ENCODE data around the gene ASB2.

DNA sequence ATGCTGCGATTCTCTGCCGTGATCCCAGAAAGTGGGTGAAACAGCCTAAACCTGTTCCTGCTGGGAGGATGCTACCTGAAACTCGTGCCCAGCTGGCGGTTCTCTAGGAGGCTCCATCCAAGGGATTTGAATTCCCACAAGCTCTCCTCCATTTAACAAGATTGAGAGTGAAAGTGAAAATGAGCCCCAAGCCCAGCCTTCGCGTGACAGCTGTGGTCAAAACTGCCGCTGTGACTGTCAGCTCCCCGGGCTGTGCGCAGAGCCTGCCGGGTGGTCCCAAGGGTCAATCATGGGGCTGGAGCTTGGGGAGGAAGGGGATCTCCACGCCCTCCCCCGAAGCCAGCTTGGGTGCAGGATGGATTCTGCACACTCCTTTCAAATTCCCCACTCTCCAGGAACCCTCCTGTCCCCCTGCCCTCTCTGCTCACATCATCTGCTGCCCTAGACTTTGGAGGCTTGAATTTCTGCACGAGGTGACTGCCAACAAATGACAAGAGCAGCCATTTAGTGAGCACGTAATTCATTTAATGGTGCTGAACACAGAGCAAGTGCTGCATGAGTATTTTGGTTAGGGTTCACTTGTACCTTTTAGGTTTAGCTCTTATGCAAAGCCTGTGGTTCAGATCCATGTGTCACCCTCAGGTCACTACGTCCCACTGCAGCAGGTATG, 5.3 kb downstream of the ASB2 start:
- TF ChIP-seq, protein P1, sequence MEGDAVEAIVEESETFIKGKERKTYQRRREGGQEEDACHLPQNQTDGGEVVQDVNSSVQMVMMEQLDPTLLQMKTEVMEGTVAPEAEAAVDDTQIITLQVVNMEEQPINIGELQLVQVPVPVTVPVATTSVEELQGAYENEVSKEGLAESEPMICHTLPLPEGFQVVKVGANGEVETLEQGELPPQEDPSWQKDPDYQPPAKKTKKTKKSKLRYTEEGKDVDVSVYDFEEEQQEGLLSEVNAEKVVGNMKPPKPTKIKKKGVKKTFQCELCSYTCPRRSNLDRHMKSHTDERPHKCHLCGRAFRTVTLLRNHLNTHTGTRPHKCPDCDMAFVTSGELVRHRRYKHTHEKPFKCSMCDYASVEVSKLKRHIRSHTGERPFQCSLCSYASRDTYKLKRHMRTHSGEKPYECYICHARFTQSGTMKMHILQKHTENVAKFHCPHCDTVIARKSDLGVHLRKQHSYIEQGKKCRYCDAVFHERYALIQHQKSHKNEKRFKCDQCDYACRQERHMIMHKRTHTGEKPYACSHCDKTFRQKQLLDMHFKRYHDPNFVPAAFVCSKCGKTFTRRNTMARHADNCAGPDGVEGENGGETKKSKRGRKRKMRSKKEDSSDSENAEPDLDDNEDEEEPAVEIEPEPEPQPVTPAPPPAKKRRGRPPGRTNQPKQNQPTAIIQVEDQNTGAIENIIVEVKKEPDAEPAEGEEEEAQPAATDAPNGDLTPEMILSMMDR (optimal IDR thresholded peaks at IDR 0.05 in 1 of 3, IDR thresholded peaks at IDR 0.05 in 1 of 3, conservative IDR thresholded peaks at IDR 0.05 in 1 of 3; ENCODE audit: extremely low read depth in 1 of 3, insufficient read depth in 2 of 3, low read length in 3 of 3), result no peak
- TF ChIP-seq EZH2 (IDR thresholded peaks at IDR 0.05; ENCODE audit: low read length), result no peak

Measured in keratinocyte (primary cell).